H1 (cell line): Measurements from ENCODE around the gene MYO5A. TPM values are rescaled to one million over a fixed set of nuclear protein-coding genes. Genes with fewer than 3 reads are reported as not detected.

Experiments
- CTCF ChIA-PET: fragments of 300-600 bp; sonication (Branson Sonifier 250); formaldehyde crosslinking; loops from one replicate; lab custom pipeline; 2021; ENCODE audit not compliant: partially characterized antibody; lab: Charles Lee
- POLR2A ChIA-PET: fragments of 300-600 bp; sonication (Branson Sonifier 250); formaldehyde crosslinking; loops from one replicate; lab custom pipeline; 2021; ENCODE audit warnings: inconsistent platforms; ENCODE audit not compliant: partially characterized antibody; lab: Charles Lee
- DNase-seq, 2 experiments: peaks; one replicate each; pipeline versions ENCODE4 v3.0.0 to v3.0.0-alpha.2; 2010 to 2022; ENCODE audit warnings: low spot score in 2 of 2, low read depth in 1 of 2, mixed read lengths in 1 of 2
- FAIRE-seq: peaks from 2 replicates; lab custom pipeline; 2011; peaks lifted over from hg19 to GRCh38; lab: Jason Lieb, UNC
- H2AFZ ChIP-seq: 2 replicates; pipeline ENCODE4 v1.8.1; 2012; ENCODE audit warnings: low read length, inconsistent platforms
- H2AK5ac ChIP-seq: 2 replicates; pipeline ENCODE4 v1.6.1; 2013; ENCODE audit warnings: low read depth, low read length
- H2BK120ac ChIP-seq: replicated peaks from 2 replicates; pipeline ENCODE3; 2013; ENCODE audit warnings: low read depth, low read length, inconsistent platforms
- H2BK12ac ChIP-seq: 2 replicates; pipeline ENCODE4 v1.6.1; 2013; ENCODE audit warnings: low read depth, low read length
- H2BK15ac ChIP-seq: 2 replicates; pipeline ENCODE4 v1.6.1; 2013; ENCODE audit warnings: low read length
- H2BK20ac ChIP-seq: 2 replicates; pipeline ENCODE4 v1.6.1; 2013; ENCODE audit warnings: low read length
- H2BK5ac ChIP-seq: 2 replicates; pipeline ENCODE4 v1.6.1; 2013; ENCODE audit warnings: low read depth, low read length
- H3K14ac ChIP-seq: 2 replicates; pipeline ENCODE4 v1.6.1; 2013; ENCODE audit warnings: inconsistent platforms; ENCODE audit not compliant: insufficient read length
- H3K18ac ChIP-seq: 2 replicates; pipeline ENCODE4 v1.6.1; 2013; ENCODE audit warnings: low read length; ENCODE audit errors: extremely low read depth
- H3K23ac ChIP-seq: 2 replicates; pipeline ENCODE4 v1.6.1; 2013; ENCODE audit warnings: inconsistent platforms; ENCODE audit not compliant: insufficient read length
- H3K23me2 ChIP-seq: 2 replicates; pipeline ENCODE4 v1.6.1; 2013; ENCODE audit warnings: low read depth, low read length
- H3K27ac ChIP-seq: 2 replicates; pipeline ENCODE4 v1.6.1; 2011; ENCODE audit warnings: low read depth, low read length, inconsistent platforms
- H3K27me3 ChIP-seq, 4 experiments: replicated peaks in 1 of 4; 1 replicate in 1 of 4; 2 replicates in 3 of 4; pipeline versions ENCODE4 v1.6.1 to v1.8.1; 2011 to 2013; ENCODE audit warnings: low read length in 3 of 4, mild to moderate bottlenecking in 3 of 4, inconsistent platforms in 2 of 4, mixed read lengths in 2 of 4, moderate library complexity in 1 of 4; ENCODE audit not compliant: control insufficient read depth in 3 of 4, insufficient read depth in 3 of 4; ENCODE audit errors: extremely low read depth in 1 of 4
- H3K36me3 ChIP-seq, 4 experiments: 2 replicates each; pipeline versions ENCODE4 v1.6.1 to v1.8.1; 2011 to 2013; ENCODE audit warnings: mild to moderate bottlenecking in 4 of 4, low read length in 3 of 4, moderate library complexity in 2 of 4, control low read depth in 1 of 4, inconsistent platforms in 1 of 4; ENCODE audit not compliant: insufficient read depth in 4 of 4, control insufficient read depth in 2 of 4
- H3K4ac ChIP-seq: replicated peaks from 2 replicates; pipeline ENCODE3; 2013; ENCODE audit warnings: low read length, low read depth, mixed read lengths, inconsistent platforms; ENCODE audit not compliant: insufficient read length
- H3K4me1 ChIP-seq, 4 experiments: replicated peaks in 1 of 4; 1 replicate in 1 of 4; 2 replicates in 3 of 4; pipeline versions ENCODE4 v1.6.1 to v1.8.1; 2011 to 2013; ENCODE audit warnings: low read length in 3 of 4, inconsistent platforms in 2 of 4, mixed read lengths in 1 of 4; ENCODE audit not compliant: insufficient read depth in 4 of 4, control insufficient read depth in 3 of 4
- H3K4me2 ChIP-seq, 2 experiments: 2 replicates each; pipeline versions ENCODE4 v1.6.1 to v1.8.1; 2011 to 2013; ENCODE audit warnings: low read depth in 2 of 2, low read length in 2 of 2, control low read depth in 1 of 2, inconsistent platforms in 1 of 2, mild to moderate bottlenecking in 1 of 2; ENCODE audit not compliant: insufficient read depth in 1 of 2
- H3K4me3 ChIP-seq, 4 experiments: fragments of 200-600, 300-600 bp in 1 of 4; sonication (generic), shearing (Covaris generic), sonication (Bioruptor Twin) in 1 of 4; 2 replicates each; pipeline versions ENCODE4 v1.5.1 to v1.8.1; 2011 to 2016; ENCODE audit warnings: low read length in 4 of 4, low read depth in 3 of 4, control low read depth in 2 of 4, inconsistent platforms in 2 of 4, mild to moderate bottlenecking in 2 of 4, mixed read lengths in 1 of 4, moderate library complexity in 1 of 4; ENCODE audit not compliant: insufficient read depth in 2 of 4; ENCODE audit errors: extremely low read depth in 1 of 4
- H3K56ac ChIP-seq: replicated peaks from 2 replicates; pipeline ENCODE3; 2013; ENCODE audit warnings: low read depth, mild to moderate bottlenecking, mixed read lengths, low read length, inconsistent platforms; ENCODE audit not compliant: insufficient read length
- H3K79me1 ChIP-seq: 2 replicates; pipeline ENCODE4 v1.6.1; 2013; ENCODE audit warnings: low read depth, low read length, control low read depth
- H3K79me2 ChIP-seq, 2 experiments: 2 replicates each; pipeline versions ENCODE4 v1.6.1 to v1.8.1; 2012 to 2013; ENCODE audit warnings: low read length in 2 of 2, mild to moderate bottlenecking in 2 of 2, inconsistent platforms in 1 of 2; ENCODE audit not compliant: insufficient read depth in 2 of 2, control insufficient read depth in 1 of 2
- H3K9ac ChIP-seq, 4 experiments: replicated peaks in 1 of 4; 1 replicate in 1 of 4; 2 replicates in 3 of 4; pipeline versions ENCODE4 v1.6.1 to v1.8.1; 2011 to 2013; ENCODE audit warnings: low read depth in 3 of 4, low read length in 3 of 4, control low read depth in 2 of 4, mild to moderate bottlenecking in 2 of 4, moderate library complexity in 2 of 4, inconsistent platforms in 1 of 4; ENCODE audit errors: extremely low read depth in 1 of 4
- H3K9me3 ChIP-seq, 2 experiments: 2 replicates each; pipeline versions ENCODE4 v1.6.1 to v1.8.1; 2012 to 2013; ENCODE audit warnings: mild to moderate bottlenecking in 2 of 2, moderate library complexity in 2 of 2, control low read depth in 1 of 2, inconsistent platforms in 1 of 2, low read depth in 1 of 2, low read length in 1 of 2, mixed read lengths in 1 of 2; ENCODE audit not compliant: insufficient read depth in 2 of 2
- H4K20me1 ChIP-seq, 2 experiments: replicated peaks in 1 of 2; 2 replicates each; pipeline versions ENCODE3 to v1.8.1; 2011 to 2013; ENCODE audit warnings: inconsistent platforms in 2 of 2, low read length in 2 of 2, mild to moderate bottlenecking in 1 of 2; ENCODE audit not compliant: insufficient read depth in 2 of 2, control insufficient read depth in 1 of 2
- H4K5ac ChIP-seq: 2 replicates; pipeline ENCODE4 v1.6.1; 2013; ENCODE audit warnings: low read length, low read depth, mixed read lengths, inconsistent platforms; ENCODE audit not compliant: insufficient read length
- H4K8ac ChIP-seq: 2 replicates; pipeline ENCODE4 v1.8.0; 2013; ENCODE audit warnings: mild to moderate bottlenecking, moderate library complexity, low read length, inconsistent platforms; ENCODE audit not compliant: insufficient read depth; ENCODE audit errors: extremely low read depth
- H4K91ac ChIP-seq: replicated peaks from 2 replicates; pipeline ENCODE3; 2013; ENCODE audit warnings: low read length, mixed read lengths, inconsistent platforms; ENCODE audit not compliant: insufficient read length
- RBBP5 ChIP-seq: IDR thresholded peaks from 2 replicates; pipeline ENCODE4 v1.7.1; 2012; ENCODE audit warnings: low read depth, mild to moderate bottlenecking, inconsistent platforms, low read length, moderate library complexity, borderline replicate concordance
- SP1 ChIP-seq: IDR thresholded peaks from 2 replicates; pipeline ENCODE4 v1.6.1; 2011; ENCODE audit warnings: low read depth, low read length
- TEAD4 ChIP-seq: IDR thresholded peaks from 2 replicates; pipeline ENCODE4 v1.6.1; 2012; ENCODE audit warnings: low read depth, low read length, inconsistent platforms, mixed read lengths
- WGBS, 2 experiments: shearing (Covaris generic) in 1 of 2; methylation state at CpG; one replicate each; pipeline versions ENCODE4 v1.1.6 to v1.1.7; 2013 to 2015; ENCODE audit warnings: low lambda C conversion rate in 2 of 2, mixed read lengths in 2 of 2, inconsistent platforms in 1 of 2, low coverage in 1 of 2, missing lambda C conversion rate in 1 of 2; ENCODE audit not compliant: insufficient replicate concordance in 2 of 2, insufficient coverage in 1 of 2, insufficient read length in 1 of 2; ENCODE audit errors: extremely low coverage in 1 of 2, missing lambda C conversion rate in 1 of 2; 5-methylcytosine and 5-hydroxymethylcytosine counted together
- polyA plus RNA-seq, 7 experiments: library from polyadenylated mRNA; depleted of rRNA in 3 of 7; stranded (reverse) in 5 of 7; unstranded in 2 of 7; fragments of >200 nt in 5 of 7; fragments of 200-250 nt in 2 of 7; gene quantifications; 1 replicate in 5 of 7; 2 replicates in 1 of 7; 4 replicates in 1 of 7; pipeline versions ENCODE4 v1.2.1 to v1.2.3, GENCODE V29; 2011 to 2013; ENCODE audit warnings: missing spikeins in 2 of 7, mixed read lengths in 2 of 7
- total RNA-seq: library from RNA; stranded (reverse); fragmentation: NEBNext Ultra II Directional; extraction: Animal tissue kit (Norgen Biotek cat#: 25700); gene quantifications from 2 replicates; pipeline ENCODE4 v1.2.1, GENCODE V29; 2021

MYO5A gene
- total and polyA plus RNA-seq, 2 of the 8 experiments (the other 6 are each of a cell fraction or from before 2014, with no cell fraction given), result 11.4 to 24.7 TPM

- Histone ChIP-seq H3K36me3 (no peaks in the 10 kb centered on the region), H3K79me1 (no peaks in the 10 kb centered on the region; the same call in 1 of the 2 replicates), H3K23me2 (no peaks in the 10 kb centered on the region), H3K4me3 (peak overlapping the region in 2 of 4 experiments; percentile 11 to 28; a peak in 3 of 8 replicates), H2BK15ac (no peak overlapping the region), H2BK12ac (peak overlapping the region; percentile 72; the same call in 1 of the 2 replicates), H4K5ac (peak overlapping the region; percentile 16), H3K56ac (no peak overlapping the region), H3K4me1 (peaks cover 4 to 7% (median 6%) of the 10 kb centered on the region in 4 experiments; a peak in 5 of 7 replicates), H3K9me3 (no peaks in the 10 kb centered on the region), H3K18ac (peak overlapping the region; percentile 71), H2AFZ (no peak overlapping the region), H4K8ac (no peak overlapping the region), H4K91ac (no peak overlapping the region), H3K4ac (no peak overlapping the region), H3K4me2 (peak overlapping the region; percentile 52 to 62), H3K79me2 (peaks cover 0 to 14% of the 10 kb centered on the region in 2 experiments; a peak in 2 of 4 replicates), H2BK120ac (no peak overlapping the region), H3K27ac (no peak overlapping the region), H3K14ac (no peak overlapping the region), H2AK5ac (peak overlapping the region; percentile 70; the same call in 1 of the 2 replicates), H3K23ac (no peak overlapping the region), H3K9ac (no peak overlapping the region), H4K20me1 (no peaks in the 10 kb centered on the region), H3K27me3 (no peaks in the 10 kb centered on the region), H2BK20ac (peak overlapping the region; percentile 52; the same call in 1 of the 2 replicates), H2BK5ac (peak overlapping the region; percentile 82)
- CTCF ChIA-PET, result interaction anchor here (0.7 to 1.1 kb wide), 7 partner anchors 16 to 209 kb away, joined by 3 to 4 read pairs (median 3); no protein-coding TSS in a partner anchor
- peak; percentile 77 for FAIRE-seq
- POLR2A ChIA-PET, result interaction anchor here (0.7 to 1.6 kb wide), 5 partner anchors 12 to 446 kb away, joined by 3 to 6 read pairs (median 3); partner anchors contain the start of gene MYO5A
- 0 out of 2 replicates have a peak, but pooled peaks have one; percentile 57 for TF ChIP-seq SP1
- 0 out of 2 replicates have a peak, but pooled peaks have one; percentile 42 for TF ChIP-seq TEAD4
- TF ChIP-seq RBBP5, result no peak; the same call in 1 of the 2 replicates
- 76% methylated on average over 2 of the region's 2 CpGs; no CpG with 5 or more reads in 1 of the 2 experiments for WGBS, 2 experiments
- no peak for DNase-seq
These were observed 62.5 kb downstream of the MYO5A start for GRCh38 chr15:52466134-52466701.
